Left ventricle myocardium superior (tissue), 1 donor: Measurements from ENCODE around the gene BDP1. TPM values are rescaled to one million over a fixed set of nuclear protein-coding genes. Genes with fewer than 3 reads are reported as not detected.
"Not testable (repeated sequence)": the region's sequence is repeated elsewhere in the genome, so short reads cannot be mapped to it uniquely, and the experiment has no call there.

Experiments
- ATAC-seq: fragments of 200-7000 bp; cut with Tn5 transposase; one replicate; pipeline ENCODE4 v1.9.1; 2020; ENCODE audit warnings: mild to moderate bottlenecking, moderate library complexity
- DNase-seq: peaks from one replicate; pipeline ENCODE4 v3.0.0-alpha.2; 2020
- intact Hi-C: fragments of 100-400 bp; cut with micrococcal nuclease; formaldehyde crosslinking; loops from one replicate; pipeline ENCODE4 v1.11.0; 2022
- total RNA-seq: library from RNA; stranded (reverse); fragmentation: NEBNext Ultra II Directional; extraction: Animal tissue kit (Norgen Biotek cat#: 25700); gene quantifications from one replicate; pipeline ENCODE4 v1.2.1, GENCODE V29; 2021
- donor health status: DM: no; HTN: yes; CAD: no; lungs with severe emphysema.

The BDP1 gene
- total RNA-seq, 1 donor from 2014 or later = 15.6 TPM

DNA sequence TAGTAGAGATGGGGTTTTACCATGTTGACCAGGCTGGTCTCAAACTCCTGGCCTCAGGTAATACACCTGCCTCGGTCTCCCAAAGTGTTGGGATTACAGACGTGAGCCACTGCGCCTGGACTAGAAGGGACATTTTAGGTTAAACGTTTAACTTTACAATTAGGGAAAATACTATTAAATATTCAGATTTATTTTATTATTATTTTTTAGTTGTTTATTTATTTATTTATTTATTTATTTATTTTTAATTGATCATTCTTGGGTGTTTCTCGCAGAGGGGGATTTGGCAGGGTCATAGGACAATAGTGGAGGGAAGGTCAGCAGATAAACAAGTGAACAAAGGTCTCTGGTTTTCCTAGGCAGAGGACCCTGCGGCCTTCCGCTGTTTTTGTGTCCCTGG lies 95.4 kb downstream of the BDP1 start:
- ATAC-seq, intact Hi-C loops, DNase-seq: not testable (repeated sequence)

DNA sequence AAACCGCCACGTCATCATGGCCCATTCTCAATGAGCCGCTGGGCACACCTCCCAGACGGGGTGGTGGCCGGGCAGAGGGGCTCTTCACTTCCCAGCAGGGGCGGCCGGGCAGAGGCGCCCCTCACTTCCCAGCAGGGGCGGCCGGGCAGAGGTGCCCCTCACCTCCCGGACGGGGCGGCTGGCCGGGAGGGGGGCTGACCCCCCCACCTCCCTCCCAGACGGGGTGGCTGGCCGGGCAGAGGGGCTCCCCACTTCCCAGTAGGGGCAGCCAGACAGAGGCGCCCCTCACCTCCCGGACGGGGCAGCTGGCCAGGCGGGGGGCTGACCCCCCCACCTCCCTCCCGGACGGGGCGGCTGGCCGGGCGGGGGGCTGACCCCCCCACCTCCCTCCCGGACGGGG lies 96.1 kb downstream of the BDP1 start:
- intact Hi-C loops, ATAC-seq, DNase-seq: not testable (repeated sequence)

DNA sequence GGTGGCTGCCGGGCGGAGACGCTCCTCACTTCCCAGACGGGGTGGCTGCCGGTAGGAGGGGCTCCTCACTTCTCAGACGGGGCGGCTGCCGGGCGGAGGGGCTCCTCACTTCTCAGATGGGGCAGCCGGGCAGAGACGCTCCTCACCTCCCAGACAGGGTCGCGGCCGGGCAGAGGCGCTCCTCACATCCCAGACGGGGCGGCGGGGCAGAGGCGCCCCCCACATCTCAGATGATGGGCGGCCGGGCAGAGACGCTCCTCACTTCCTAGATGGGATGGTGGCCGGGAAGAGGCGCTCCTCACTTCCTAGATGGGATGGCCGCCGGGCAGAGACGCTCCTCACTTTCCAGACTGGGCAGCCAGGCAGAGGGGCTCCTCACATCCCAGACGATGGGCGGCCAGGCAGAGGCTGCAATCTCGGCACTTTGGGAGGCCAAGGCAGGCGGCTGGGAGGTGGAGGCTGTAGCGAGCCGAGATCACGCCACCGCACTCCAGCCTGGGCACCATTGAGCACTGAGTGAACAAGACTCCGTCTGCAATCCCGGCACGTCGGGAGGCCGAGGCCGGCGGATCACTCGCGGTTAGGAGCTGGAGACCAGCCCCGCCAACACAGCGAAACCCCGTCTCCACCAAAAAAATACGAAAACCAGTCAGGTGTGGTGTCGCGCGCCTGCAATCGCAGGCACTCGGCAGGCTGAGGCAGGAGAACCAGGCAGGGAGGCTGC lies 96.7 kb downstream of the BDP1 start:
- ATAC-seq, intact Hi-C loops, DNase-seq: not testable (repeated sequence)

DNA sequence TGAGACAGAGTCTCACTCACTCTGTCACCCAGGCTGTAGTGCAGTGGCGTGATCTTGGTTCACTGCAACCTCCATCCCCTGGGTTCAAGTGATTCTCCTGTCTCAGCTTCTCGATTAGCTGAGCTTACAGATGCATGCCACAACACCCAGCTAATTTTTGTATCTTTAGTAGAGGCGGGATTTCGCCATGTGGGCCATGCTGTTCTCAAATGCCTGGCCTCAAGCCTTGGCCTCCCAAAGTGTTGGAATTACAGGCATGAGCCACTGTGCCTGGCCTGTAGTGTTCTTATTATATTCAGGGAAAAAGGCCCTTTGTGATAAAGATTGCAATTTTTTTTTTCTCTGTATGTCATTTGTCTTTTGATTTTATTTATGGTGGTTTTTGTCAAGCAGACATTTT lies 107.7 kb downstream of the BDP1 start:
- ATAC-seq (no peak), DNase-seq (no peak)
- intact Hi-C loops = no loop called here

DNA sequence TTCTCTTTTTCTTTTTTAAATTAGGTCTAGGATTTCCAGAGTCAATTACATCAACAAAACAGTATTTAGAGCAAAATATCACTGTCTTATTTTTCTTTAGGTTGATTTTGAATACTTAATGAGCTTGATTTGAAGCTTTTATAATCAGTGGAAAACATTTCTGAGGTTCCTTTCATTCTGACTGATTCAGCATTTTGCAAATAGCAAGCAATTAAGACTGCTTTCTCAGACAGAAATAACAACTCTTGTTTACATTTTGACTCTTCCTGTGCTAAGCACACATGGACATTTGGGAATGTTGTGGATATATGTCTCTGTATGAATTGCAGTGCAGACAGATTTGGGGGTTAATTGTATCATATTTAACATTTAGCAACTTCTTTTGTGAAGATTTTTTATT lies 109.4 kb downstream of the BDP1 start:
- intact Hi-C loops = no loop called here
- DNase-seq (no peak), ATAC-seq (no peak)

DNA sequence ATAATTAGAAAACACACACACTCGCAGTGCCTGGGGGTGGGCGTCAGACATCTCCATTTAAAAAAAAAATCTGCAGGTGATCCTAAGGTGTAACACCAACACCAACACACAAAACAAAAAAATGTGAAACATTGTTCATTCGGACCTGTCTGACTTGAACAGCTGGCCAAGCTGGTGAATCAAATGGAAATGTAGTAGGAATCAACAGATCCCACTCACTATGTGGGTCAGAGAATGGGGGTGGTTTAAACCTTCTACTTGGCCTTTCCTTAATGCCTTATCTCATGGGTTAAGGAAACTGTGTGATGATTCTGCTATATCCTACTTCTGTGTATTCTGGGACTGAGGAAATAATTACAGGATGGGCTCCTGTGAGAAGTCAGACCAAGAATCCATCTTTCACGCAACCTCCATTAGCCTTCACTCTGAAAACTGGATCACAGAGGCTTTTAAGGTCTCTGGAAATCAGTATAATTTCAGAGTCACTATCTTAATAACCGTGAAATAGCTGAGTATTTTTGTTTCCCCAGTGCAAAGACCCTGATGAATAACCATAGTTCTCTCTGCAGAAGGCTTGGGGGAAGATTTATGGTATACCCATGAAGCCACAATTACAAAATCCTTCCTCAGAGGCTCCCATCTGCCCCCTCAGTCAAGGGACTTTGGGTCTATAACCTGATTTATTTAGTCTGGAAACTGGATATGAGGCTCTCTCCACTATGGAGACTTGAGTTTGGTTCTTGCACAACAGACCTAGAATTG lies 114.5 kb downstream of the BDP1 start:
- intact Hi-C loops = no loop called here
- DNase-seq (no peak), ATAC-seq (no peak)

DNA sequence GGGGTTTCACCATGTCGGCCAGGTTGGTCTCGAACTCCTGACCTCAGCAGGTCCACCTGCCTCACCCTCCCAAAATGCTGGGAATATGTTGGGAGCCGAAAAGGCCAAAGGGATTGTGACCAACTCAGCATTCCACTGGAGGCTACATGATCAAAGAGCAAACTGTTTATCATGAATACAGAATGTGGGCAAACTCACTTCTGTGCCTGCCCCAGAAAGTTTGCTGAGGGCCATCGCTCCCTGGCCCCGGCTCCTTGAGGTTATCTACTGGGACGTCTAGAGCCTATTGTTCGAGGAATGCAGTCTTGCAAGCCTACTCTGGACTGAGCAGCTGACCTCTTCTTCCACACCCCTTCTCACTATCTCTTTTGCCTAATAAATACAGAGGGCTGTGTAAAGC lies 116.4 kb downstream of the BDP1 start:
- DNase-seq, intact Hi-C loops, ATAC-seq: not testable (repeated sequence)

DNA sequence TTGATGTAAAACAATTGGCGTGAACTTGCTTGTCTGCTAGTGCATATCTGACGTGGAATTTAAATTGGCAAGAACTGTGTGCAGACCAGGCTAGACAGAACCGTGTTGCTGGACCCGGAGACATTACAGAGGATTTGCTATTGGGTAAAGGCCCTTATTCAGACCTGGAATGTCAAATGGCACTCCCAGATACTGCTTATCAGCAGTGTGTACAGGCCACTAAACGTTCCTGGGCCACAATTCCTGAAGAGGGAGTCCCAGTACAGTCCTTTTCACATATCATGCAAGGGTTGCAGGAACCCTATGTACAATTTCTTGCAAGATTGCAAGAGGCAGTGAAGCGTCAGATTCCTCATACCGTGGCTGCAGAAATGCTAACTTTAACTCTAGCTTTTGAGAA lies 118.1 kb downstream of the BDP1 start:
- intact Hi-C loops = no loop called here
- no peak for DNase-seq

DNA sequence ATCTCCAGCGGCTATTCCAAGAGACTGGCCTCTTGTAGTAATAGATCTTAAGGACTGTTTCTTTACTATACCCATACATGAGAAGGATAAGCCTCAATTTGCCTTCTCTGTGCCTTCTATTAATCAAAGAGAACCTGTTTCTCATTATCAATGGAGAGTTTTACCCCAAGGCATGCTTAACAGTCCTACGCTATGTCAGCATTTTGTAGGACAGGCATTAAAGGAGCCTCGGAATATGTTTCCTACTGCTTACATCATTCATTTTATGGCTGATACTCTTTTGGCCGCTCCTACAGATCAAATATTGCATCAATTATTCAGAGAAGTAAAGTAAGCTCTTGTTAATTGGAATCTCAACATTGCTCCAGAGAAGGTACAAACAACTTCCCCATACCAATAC lies 120.1 kb downstream of the BDP1 start:
- DNase-seq, ATAC-seq, intact Hi-C loops: not testable (repeated sequence)

More for the DNA sequence above, 118.1 kb downstream of the BDP1 start:
- peak; percentile 84 for ATAC-seq

DNA sequence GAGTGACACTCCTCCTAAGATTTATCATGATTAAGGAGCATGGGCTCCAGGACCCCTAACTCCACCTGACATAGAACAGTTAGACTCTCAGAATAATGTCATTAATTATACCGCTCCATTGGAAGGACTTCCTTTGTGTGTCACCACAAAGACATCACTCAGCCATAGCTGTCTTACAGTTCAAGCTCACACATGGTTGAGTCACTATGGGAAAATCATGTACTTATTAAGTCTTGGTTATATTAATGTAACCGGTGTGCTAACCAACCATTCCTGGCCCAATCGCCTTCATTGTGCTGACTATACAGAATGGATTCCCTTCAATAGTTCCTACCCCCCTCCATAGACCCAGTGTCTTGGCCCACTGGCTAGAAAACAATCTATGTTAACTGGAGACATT lies 120.8 kb downstream of the BDP1 start:
- DNase-seq (no peak), ATAC-seq (no peak)
- intact Hi-C loops = no loop called here

DNA sequence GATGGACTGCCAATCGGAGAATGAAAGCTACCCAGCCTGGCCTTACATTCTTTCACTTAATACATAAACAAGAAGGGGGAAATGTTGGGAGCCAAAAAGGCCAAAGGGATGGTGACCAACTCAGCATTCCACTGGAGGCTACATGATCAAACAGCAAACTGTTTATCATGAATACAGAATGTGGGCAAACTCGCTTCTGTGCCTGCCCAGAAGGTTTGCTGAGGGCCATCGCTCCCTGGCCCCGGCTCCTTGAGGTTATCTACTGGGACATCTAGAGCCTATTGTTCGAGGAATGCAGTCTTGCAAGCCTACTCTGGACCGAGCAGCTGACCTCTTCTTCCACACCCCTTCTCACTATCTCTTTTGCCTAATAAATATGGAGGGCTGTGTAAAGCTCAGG lies 122.4 kb downstream of the BDP1 start:
- intact Hi-C loops, DNase-seq, ATAC-seq: not testable (repeated sequence)

DNA sequence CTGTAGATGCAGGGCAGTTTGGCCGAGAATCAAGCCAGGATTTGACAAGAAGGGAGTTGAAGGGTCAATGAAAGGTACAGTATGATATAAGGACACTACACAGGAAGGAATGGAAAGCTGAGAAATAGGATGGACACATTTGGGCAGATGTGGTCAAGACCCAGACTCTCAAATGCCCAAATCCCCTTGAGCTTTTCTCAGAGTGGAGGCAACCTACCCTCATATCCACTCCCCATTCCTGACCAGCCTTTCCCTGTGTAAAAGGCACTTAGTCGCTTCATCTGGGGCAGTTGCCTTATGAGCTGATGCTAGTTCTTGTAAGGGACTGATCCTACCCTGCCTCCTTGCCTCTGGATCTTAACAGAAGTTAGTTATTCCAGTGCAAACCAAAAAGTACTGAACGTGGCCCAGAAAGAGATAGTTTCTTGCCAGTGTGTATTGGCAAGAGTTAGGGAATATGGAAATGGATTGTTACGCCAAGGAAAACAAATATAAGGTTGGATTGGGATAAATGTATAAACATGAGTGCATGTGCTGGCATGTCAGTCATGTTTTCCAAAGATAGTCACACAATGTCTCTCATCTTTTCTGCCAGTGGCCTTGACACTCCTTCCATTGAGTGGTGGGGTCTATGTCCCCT lies 127.6 kb downstream of the BDP1 start:
- intact Hi-C loops = loop anchor here (10.0 kb wide), 1 partner anchor 172 kb away; no protein-coding TSS in a partner anchor
- DNase-seq = no peak
- ATAC-seq = no peak

DNA sequence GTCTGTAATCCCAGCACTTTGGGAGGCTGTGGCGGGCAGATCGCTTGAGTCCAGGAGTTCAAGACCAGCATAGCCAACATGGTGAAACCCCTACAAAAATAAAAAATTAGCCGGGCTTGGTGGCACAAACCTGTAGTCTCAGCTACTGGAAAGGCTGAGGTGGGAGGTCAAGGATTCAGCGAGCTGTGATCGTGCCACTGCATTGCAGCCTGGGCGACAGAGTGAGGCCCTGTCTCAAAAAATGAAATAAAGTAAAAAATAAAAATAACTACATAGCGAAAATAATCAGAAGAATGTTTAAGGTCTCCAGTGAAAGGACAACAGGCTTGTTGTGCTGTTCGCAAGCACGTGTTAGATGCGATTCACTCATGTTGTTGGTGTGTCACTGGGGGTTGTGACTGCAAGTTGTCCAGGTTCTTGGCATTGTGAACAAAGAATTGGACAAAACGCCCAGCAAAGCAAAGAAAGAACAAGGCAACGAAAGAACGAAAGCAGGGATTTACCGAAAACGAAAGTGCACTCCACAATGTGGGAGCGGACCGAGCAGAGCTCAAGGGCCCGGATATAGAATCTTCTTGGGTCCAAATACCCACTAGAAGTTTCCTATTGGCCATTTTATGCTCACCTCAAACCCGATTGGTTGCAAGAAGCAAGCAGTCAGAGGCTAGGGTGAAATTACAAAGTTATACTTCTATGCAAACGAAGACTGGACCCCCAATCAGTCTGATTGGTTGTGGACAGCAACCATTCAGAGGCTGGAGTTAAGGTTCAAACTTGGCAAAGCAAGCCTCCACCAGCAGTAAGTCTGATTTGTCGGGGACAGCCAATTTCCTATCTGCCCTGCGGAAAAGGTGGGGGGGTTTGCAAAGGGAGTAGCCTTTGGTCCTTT lies 130.8 kb downstream of the BDP1 start:
- DNase-seq = no peak
- no peak for ATAC-seq
- intact Hi-C loops = loop anchor here (10.0 kb wide), 1 partner anchor 169 kb away; no protein-coding TSS in a partner anchor

DNA sequence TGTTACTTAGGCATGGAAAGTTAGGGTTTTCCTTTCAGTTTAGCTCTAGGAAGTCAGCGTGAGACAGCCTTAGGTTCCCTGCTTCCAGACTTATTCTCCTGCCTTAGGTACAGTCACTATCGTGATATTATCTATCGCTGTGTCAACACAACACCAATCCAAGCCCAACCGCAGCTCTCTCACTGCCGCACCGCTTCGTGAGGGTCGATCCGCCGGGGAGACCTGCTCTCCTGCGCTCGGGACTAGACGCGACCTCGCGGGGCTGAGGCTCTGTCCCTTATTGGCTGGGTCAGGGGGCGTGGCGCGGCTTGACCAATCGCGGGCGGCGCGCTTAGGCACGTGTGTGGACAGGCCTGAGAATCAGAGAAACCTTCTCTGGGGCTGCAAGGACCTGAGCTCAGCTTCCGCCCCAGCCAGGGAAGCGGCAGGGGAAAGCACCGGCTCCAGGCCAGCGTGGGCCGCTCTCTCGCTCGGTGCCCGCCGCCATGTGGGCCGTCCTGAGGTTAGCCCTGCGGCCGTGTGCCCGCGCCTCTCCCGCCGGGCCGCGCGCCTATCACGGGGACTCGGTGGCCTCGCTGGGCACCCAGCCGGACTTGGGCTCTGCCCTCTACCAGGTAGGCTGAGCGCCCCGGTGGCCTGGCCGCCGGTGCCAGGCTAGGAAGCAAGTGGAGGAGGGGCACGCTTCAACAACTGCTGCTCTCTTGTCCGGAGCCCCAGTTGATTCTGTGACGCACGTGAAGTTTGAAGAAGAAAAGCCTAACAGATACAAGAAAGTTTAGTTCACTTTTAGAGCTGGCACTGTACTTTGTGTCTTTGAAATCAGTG lies 131.7 kb downstream of the BDP1 start, which contains the start of gene MCCC2:
Gene MCCC2 (plus strand): TSS at position 400 of the 825 bp plus-strand sequence. CDS start 86 bp downstream, at position 486.
- DNase-seq (peak; percentile 99), ATAC-seq (peak; percentile 100)
- intact Hi-C loops = loop anchor here (10.0 kb wide), 1 partner anchor 168 kb away; no protein-coding TSS in a partner anchor

DNA sequence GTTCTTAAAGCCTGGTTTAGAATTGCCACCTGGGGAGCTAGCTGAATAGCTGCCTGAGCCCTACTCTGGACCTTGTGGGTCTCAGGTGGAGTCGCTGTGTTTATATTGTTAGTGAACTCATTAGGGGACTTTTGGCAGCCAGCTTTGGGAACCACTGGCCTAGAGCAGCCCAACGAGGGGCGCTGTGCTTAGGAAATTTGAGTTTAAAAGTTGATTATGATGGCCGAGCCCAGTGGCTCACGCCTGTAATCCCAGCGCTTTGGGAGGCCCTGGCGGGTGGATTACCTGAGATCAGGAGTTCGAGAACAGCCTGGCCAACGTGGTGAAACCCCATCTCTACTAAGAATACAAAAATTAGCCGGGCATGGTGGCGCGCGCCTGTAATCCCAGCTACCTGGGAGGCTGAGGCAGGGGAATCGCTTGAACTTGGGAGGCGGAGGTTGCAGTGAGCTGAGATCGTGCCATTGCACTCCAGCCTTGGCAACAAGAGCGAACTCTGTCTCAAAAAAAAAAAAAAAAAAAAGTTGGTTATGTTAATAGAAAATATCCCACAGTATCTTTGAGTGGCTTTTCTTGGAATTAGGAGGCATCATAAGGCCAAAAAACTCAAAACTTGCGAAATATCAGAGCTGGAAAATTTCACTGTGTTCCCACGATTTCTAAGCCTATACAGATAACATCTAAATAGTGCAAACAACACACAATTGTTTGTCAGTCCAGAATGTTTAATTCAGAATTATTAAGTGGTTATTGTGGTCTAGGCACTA lies 132.5 kb downstream of the BDP1 start:
- peak; percentile 4 for ATAC-seq

DNA sequence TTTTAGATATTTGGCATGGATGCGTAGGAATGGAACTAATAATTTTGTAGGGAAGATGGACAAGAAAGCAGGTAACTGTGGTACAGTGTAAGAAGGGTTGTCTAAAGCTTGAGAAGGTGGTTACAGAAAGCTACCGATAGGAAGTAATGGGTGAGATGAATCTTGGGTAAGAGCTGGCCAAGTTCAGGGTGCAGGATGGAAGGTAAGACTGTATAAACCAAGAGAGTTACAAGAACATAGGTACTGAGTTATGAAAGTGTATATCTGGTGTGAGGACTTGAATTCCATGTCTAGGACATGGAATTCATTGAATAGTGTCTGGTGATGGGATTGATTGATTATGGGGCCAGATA lies 133.1 kb downstream of the BDP1 start:
- ATAC-seq (no peak), DNase-seq (no peak)
- intact Hi-C loops = loop anchor here (10.0 kb wide), 1 partner anchor 166 kb away; no protein-coding TSS in a partner anchor

More for the DNA sequence above, 132.5 kb downstream of the BDP1 start:
- intact Hi-C loops = loop anchor here (10.0 kb wide), 1 partner anchor 167 kb away; no protein-coding TSS in a partner anchor
- peak; percentile 31 for DNase-seq

DNA sequence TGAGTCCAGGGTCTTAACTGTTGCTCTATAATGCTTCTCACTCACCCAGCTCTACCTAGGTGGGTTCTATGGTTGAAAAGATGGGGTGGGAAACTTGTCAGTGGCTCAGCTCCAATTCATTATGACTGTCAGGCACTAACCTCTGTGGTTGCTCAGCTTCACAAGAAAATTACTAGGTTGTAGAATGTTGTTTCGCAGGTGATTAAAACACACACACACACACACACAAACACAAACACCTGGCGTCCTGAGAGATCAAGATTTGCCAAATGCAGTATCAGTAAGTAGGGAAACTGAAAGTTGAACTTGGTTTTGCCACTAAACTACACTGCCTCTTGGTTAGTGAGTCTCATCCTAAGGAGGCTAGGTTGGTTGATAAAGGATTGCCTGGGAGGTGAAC lies 134.5 kb downstream of the BDP1 start:
- no peak for DNase-seq

More for the DNA sequence above, 134.5 kb downstream of the BDP1 start:
- ATAC-seq = no peak
- intact Hi-C loops = loop anchor here (10.0 kb wide), 1 partner anchor 165 kb away; no protein-coding TSS in a partner anchor
